H1 (cell line): ENCODE data around the gene NKAIN1. TPM values are rescaled to one million over a fixed set of nuclear protein-coding genes. Genes with fewer than 3 reads are reported as not detected.
A peak's percentile ranks its signal among the peaks of the same experiment; 100 is the strongest.

ENCODE experiments used
- BCL11A ChIP-seq, 2 experiments: IDR thresholded peaks; one replicate each; pipeline ENCODE4 v1.6.1; 2011; ENCODE audit warnings: low read depth in 2 of 2, low read length in 2 of 2, mild to moderate bottlenecking in 2 of 2
- CTCF ChIP-seq, 3 experiments: IDR thresholded peaks; 1 replicate in 2 of 3; 2 replicates in 1 of 3; pipeline versions ENCODE4 v1.5.1 to v1.6.1; 2011; ENCODE audit warnings: low read length in 3 of 3, mild to moderate bottlenecking in 3 of 3, inconsistent platforms in 2 of 3, low read depth in 1 of 3, moderate library complexity in 1 of 3; ENCODE audit not compliant: insufficient read depth in 1 of 3; ENCODE audit errors: control extremely low read depth in 1 of 3
- RXRA ChIP-seq: IDR thresholded peaks from 2 replicates; pipeline ENCODE4 v1.6.1; 2011; ENCODE audit warnings: low read depth, mild to moderate bottlenecking, low read length, moderate library complexity; ENCODE audit not compliant: insufficient read depth
- polyA plus RNA-seq, 7 experiments: library from polyadenylated mRNA; depleted of rRNA in 3 of 7; stranded (reverse) in 5 of 7; unstranded in 2 of 7; fragments of >200 nt in 5 of 7; fragments of 200-250 nt in 2 of 7; gene quantifications; 1 replicate in 5 of 7; 2 replicates in 1 of 7; 4 replicates in 1 of 7; pipeline versions ENCODE4 v1.2.1 to v1.2.3, GENCODE V29; 2011 to 2013; ENCODE audit warnings: missing spikeins in 2 of 7, mixed read lengths in 2 of 7
- total RNA-seq: library from RNA; stranded (reverse); fragmentation: NEBNext Ultra II Directional; extraction: Animal tissue kit (Norgen Biotek cat#: 25700); gene quantifications from 2 replicates; pipeline ENCODE4 v1.2.1, GENCODE V29; 2021
- TF ChIP-seq, protein P1 (sequence below): IDR thresholded peaks from 2 replicates; pipeline ENCODE4 v1.6.1; 2012; ENCODE audit warnings: inconsistent platforms

NKAIN1 gene
- total and polyA plus RNA-seq, 2 of the 8 experiments (the other 6 are each of a cell fraction or from before 2014, with no cell fraction given): 59.3 to 66.9 TPM

- TF ChIP-seq CTCF (IDR thresholded peaks at IDR 0.05; ENCODE audit: control extremely low read depth in 1 of 3, insufficient read depth in 1 of 3, low read depth in 1 of 3, low read length in 3 of 3) (peak; percentile 72 to 89 (median 80)), BCL11A (IDR thresholded peaks at IDR 0.05; ENCODE audit: low read depth in 2 of 2, low read length in 2 of 2) (no peak), RXRA (no peak)
- TF ChIP-seq, protein P1, sequence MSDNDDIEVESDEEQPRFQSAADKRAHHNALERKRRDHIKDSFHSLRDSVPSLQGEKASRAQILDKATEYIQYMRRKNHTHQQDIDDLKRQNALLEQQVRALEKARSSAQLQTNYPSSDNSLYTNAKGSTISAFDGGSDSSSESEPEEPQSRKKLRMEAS: peak; percentile 68
Observed at GRCh38 chr1:31181515-31182343, 58.0 kb downstream of the NKAIN1 start (continued).
